ENCODE measurements around the gene RPTOR. TPM values are rescaled to one million over a fixed set of nuclear protein-coding genes. Genes with fewer than 3 reads are reported as not detected.

RPTOR gene
- total RNA-seq, 3 donors from 2014 or later (not counting 1 experiment from before 2014, with no cell fraction given), result 49.2 to 63.6 (median 55.4) TPM

DNA sequence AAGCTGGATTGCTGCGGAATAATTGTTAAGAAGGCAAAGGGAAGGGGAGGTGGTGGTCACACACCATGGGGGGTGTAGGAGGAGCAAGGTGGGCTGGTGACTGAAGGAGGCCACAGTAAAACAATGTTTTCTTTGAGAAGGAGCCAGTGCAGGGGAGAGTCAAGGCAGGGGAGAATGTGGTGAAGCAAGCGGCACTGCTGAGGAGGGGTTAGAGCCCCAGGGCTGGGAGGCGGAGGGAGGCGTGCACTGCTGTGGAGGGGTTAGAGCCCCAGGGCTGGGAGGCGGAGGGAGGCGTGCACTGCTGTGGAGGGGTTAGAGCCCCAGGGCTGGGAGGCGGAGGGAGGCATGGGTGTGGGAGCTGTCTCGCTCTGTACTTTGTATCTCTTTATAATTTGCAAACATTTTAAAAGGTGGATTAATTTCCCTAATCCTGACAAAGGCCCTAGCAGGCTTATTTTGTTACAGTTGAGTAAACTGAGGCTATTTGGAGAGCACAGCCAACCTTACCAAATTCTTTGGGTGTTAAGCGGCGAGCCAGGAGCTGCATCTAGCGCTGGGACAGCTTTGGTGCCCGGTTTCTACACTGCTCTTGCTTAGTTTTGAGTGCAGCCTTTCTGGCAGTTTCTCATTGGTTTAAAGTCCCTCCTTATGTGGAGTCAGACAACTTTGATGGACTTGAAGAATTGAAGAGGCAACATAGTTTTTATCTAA is 20.9 kb downstream of the RPTOR start:
- no peaks in the 10 kb centered on the region for H3K4me1 ChIP-seq (ENCODE audit: control insufficient read depth, insufficient read depth, low read length)
- H3K9me3 Mint-ChIP-seq, result no peaks in the 10 kb centered on the region
- H3K4me3 ChIP-seq (ENCODE audit: low read length), result no peak overlapping the region
- no peaks in the 10 kb centered on the region for H3K27me3 ChIP-seq (ENCODE audit: control insufficient read depth, insufficient read depth, low read length)
- intact Hi-C loops (cut with micrococcal nuclease), result no loop called here
- DNase-seq (no peak), ATAC-seq (no peak)
- H3K9me3 ChIP-seq (ENCODE audit: control insufficient read depth, insufficient read depth, low read length), result no peaks in the 10 kb centered on the region
- H3K36me3 ChIP-seq (ENCODE audit: control insufficient read depth, insufficient read depth, low read length), result no peaks in the 10 kb centered on the region
- no peak overlapping the region for H3K4me3 Mint-ChIP-seq
- peaks cover 12 to 24% of the 10 kb centered on the region in 2 donors for H3K4me1 Mint-ChIP-seq
- no peaks in the 10 kb centered on the region for H3K36me3 Mint-ChIP-seq
- no peak overlapping the region for H3K27ac Mint-ChIP-seq
- no peak overlapping the region for H3K27ac ChIP-seq (ENCODE audit: low read length)
- TF ChIP-seq, protein P1, sequence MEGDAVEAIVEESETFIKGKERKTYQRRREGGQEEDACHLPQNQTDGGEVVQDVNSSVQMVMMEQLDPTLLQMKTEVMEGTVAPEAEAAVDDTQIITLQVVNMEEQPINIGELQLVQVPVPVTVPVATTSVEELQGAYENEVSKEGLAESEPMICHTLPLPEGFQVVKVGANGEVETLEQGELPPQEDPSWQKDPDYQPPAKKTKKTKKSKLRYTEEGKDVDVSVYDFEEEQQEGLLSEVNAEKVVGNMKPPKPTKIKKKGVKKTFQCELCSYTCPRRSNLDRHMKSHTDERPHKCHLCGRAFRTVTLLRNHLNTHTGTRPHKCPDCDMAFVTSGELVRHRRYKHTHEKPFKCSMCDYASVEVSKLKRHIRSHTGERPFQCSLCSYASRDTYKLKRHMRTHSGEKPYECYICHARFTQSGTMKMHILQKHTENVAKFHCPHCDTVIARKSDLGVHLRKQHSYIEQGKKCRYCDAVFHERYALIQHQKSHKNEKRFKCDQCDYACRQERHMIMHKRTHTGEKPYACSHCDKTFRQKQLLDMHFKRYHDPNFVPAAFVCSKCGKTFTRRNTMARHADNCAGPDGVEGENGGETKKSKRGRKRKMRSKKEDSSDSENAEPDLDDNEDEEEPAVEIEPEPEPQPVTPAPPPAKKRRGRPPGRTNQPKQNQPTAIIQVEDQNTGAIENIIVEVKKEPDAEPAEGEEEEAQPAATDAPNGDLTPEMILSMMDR (IDR thresholded peaks at IDR 0.05), result no peak
- no peaks in the 10 kb centered on the region for H3K27me3 Mint-ChIP-seq (ENCODE audit: low read depth in 2 of 2)
- 86% methylated on average over 12 of the region's 12 CpGs for WGBS (ENCODE audit: insufficient coverage)

DNA sequence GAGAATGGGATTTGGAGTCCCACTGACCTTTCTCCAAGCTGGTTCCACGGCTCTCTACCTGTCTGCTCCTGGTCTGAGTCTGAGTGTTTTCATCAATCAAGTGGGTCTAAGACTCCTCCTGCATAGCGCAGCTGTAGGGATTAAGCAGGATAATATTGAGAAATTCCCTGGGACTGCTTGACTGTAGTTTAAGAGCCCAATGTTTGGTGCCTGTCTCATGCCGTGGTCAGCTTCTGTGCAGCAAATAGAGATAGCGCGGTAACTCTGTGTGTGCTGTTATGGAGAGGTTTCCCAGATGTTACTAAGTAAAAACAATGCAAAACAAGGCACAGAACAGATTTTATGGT is 21.4 kb downstream of the RPTOR start:
- peaks cover 12 to 20% of the 10 kb centered on the region in 2 donors for H3K4me1 Mint-ChIP-seq
- H3K27me3 Mint-ChIP-seq (ENCODE audit: low read depth in 2 of 2), result no peaks in the 10 kb centered on the region
- Histone ChIP-seq H3K27ac (ENCODE audit: low read length) (no peak overlapping the region), H3K4me1 (ENCODE audit: control insufficient read depth, insufficient read depth, low read length) (no peaks in the 10 kb centered on the region), H3K4me3 (ENCODE audit: low read length) (no peak overlapping the region), H3K36me3 (ENCODE audit: control insufficient read depth, insufficient read depth, low read length) (no peaks in the 10 kb centered on the region), H3K27me3 (ENCODE audit: control insufficient read depth, insufficient read depth, low read length) (no peaks in the 10 kb centered on the region), H3K9me3 (ENCODE audit: control insufficient read depth, insufficient read depth, low read length) (no peaks in the 10 kb centered on the region)
- H3K27ac Mint-ChIP-seq, result no peak overlapping the region
- H3K36me3 Mint-ChIP-seq, result no peaks in the 10 kb centered on the region
- TF ChIP-seq, protein P1 (IDR thresholded peaks at IDR 0.05), result no peak
- ATAC-seq (no peak), DNase-seq (no peak)
- WGBS (ENCODE audit: insufficient coverage), result 93% methylated on average over 5 of the region's 5 CpGs
- intact Hi-C loops (cut with micrococcal nuclease), result no loop called here
- no peak overlapping the region for H3K4me3 Mint-ChIP-seq
- no peaks in the 10 kb centered on the region for H3K9me3 Mint-ChIP-seq

DNA sequence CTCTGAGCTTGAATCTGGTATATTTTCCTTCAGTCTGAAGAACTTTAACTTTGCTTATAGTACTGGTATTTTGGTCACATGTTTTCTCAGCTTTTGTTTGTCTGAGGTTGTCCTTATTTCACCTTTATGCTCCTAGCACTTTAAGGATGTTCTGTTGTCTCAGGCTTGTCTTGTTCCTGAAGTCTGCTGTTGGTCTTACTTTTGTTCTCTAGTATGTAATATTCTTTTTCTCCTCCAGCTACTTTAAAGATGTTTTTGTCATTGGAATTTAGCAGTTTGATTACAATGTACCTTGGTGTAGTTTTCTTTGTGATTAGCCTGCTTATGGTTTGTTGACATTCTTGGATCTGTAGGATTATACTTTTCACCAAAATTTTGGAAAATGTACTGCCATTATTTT is 23.6 kb downstream of the RPTOR start:
- H3K36me3 Mint-ChIP-seq, result no peaks in the 10 kb centered on the region
- intact Hi-C loops (cut with micrococcal nuclease), result no loop called here
- H3K4me1 Mint-ChIP-seq, result peaks cover 12 to 20% of the 10 kb centered on the region in 2 donors
- DNase-seq, result no peak
- no peaks in the 10 kb centered on the region for H3K27me3 Mint-ChIP-seq (ENCODE audit: low read depth in 2 of 2)
- Histone ChIP-seq H3K36me3 (ENCODE audit: control insufficient read depth, insufficient read depth, low read length) (no peaks in the 10 kb centered on the region), H3K27me3 (ENCODE audit: control insufficient read depth, insufficient read depth, low read length) (no peaks in the 10 kb centered on the region), H3K4me3 (ENCODE audit: low read length) (no peak overlapping the region), H3K27ac (ENCODE audit: low read length) (no peak overlapping the region), H3K4me1 (ENCODE audit: control insufficient read depth, insufficient read depth, low read length) (no peaks in the 10 kb centered on the region), H3K9me3 (ENCODE audit: control insufficient read depth, insufficient read depth, low read length) (no peaks in the 10 kb centered on the region)
- H3K9me3 Mint-ChIP-seq, result no peaks in the 10 kb centered on the region
- ATAC-seq, result no peak
- TF ChIP-seq, protein P1 (IDR thresholded peaks at IDR 0.05), result no peak
- no peak overlapping the region for H3K4me3 Mint-ChIP-seq
- no peak overlapping the region for H3K27ac Mint-ChIP-seq

DNA sequence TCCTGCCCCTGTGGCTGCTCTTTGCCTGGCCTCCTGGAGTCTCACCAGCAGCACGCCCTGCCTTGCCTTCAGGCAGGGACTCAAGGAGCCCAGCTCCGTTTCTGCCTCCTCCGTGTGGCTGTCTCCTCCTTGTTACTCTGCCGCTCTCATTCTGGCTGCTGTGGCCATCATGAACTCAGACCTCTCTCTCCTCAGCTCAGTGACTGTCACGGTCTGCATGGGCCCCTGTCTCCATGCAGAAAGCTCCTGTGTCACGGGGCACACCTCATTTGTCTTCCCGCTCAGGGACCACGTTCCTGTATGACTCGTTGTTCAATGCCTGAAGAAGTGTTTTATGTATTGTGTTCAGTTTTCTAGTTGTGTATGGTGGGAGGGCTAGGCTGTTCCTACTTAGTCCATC is 25.3 kb downstream of the RPTOR start:
- Histone ChIP-seq H3K27ac (ENCODE audit: low read length) (no peak overlapping the region), H3K4me3 (ENCODE audit: low read length) (no peak overlapping the region), H3K4me1 (ENCODE audit: control insufficient read depth, insufficient read depth, low read length) (no peaks in the 10 kb centered on the region), H3K27me3 (ENCODE audit: control insufficient read depth, insufficient read depth, low read length) (no peaks in the 10 kb centered on the region), H3K9me3 (ENCODE audit: control insufficient read depth, insufficient read depth, low read length) (no peaks in the 10 kb centered on the region), H3K36me3 (ENCODE audit: control insufficient read depth, insufficient read depth, low read length) (no peaks in the 10 kb centered on the region)
- H3K36me3 Mint-ChIP-seq, result no peaks in the 10 kb centered on the region
- ATAC-seq (no peak), DNase-seq (no peak)
- 93% methylated on average over 9 of the region's 9 CpGs for WGBS (ENCODE audit: insufficient coverage)
- TF ChIP-seq, protein P1 (IDR thresholded peaks at IDR 0.05), result no peak
- H3K27me3 Mint-ChIP-seq (ENCODE audit: low read depth in 2 of 2), result no peaks in the 10 kb centered on the region
- no peak overlapping the region for H3K4me3 Mint-ChIP-seq
- no peaks in the 10 kb centered on the region for H3K9me3 Mint-ChIP-seq
- peaks cover 9 to 19% of the 10 kb centered on the region in 2 donors for H3K4me1 Mint-ChIP-seq
- intact Hi-C loops (cut with micrococcal nuclease), result no loop called here
- H3K27ac Mint-ChIP-seq, result no peak overlapping the region
